Liver (tissue), 9 donors: ENCODE data around the gene GDF10. TPM values are rescaled to one million over a fixed set of nuclear protein-coding genes. Genes with fewer than 3 reads are reported as not detected.

Source experiments
- DNase-seq: peaks from one replicate; pipeline ENCODE4 v3.0.0-alpha.2; 2017; ENCODE audit warnings: low spot score
- H3K27ac ChIP-seq, 2 donors: one replicate each; pipeline ENCODE4 v1.7.0; 2013; ENCODE audit warnings: inconsistent platforms in 2 of 2, low read length in 2 of 2, control low read depth in 1 of 2, low read depth in 1 of 2, mild to moderate bottlenecking in 1 of 2
- H3K27me3 ChIP-seq, 4 donors: one replicate each; pipeline versions ENCODE4 v1.6.1 to v1.7.0; 2013; ENCODE audit warnings: low read length in 3 of 4, inconsistent platforms in 1 of 4, mild to moderate bottlenecking in 1 of 4, moderate library complexity in 1 of 4; ENCODE audit not compliant: control insufficient read depth in 4 of 4, insufficient read depth in 4 of 4
- H3K36me3 ChIP-seq, 4 donors: one replicate each; pipeline versions ENCODE4 v1.6.1 to v1.7.0; 2013; ENCODE audit warnings: low read length in 3 of 4, mild to moderate bottlenecking in 3 of 4, low read depth in 1 of 4, moderate library complexity in 1 of 4; ENCODE audit not compliant: control insufficient read depth in 4 of 4, insufficient read depth in 3 of 4
- H3K4me1 ChIP-seq, 4 donors: one replicate each; pipeline versions ENCODE4 v1.6.1 to v1.7.0; 2013; ENCODE audit warnings: low read length in 3 of 4, mild to moderate bottlenecking in 3 of 4, moderate library complexity in 1 of 4; ENCODE audit not compliant: control insufficient read depth in 4 of 4, insufficient read depth in 4 of 4
- H3K4me3 ChIP-seq, 3 donors: one replicate each; pipeline versions ENCODE4 v1.6.1 to v1.7.0; 2013; ENCODE audit warnings: low read length in 3 of 3, control low read depth in 1 of 3, low read depth in 1 of 3, mild to moderate bottlenecking in 1 of 3
- H3K9ac ChIP-seq, 2 donors: one replicate each; pipeline ENCODE4 v1.7.0; 2013; ENCODE audit warnings: low read length in 2 of 2, mild to moderate bottlenecking in 2 of 2, moderate library complexity in 2 of 2, control low read depth in 1 of 2, low read depth in 1 of 2
- H3K9me3 ChIP-seq, 4 donors: one replicate each; pipeline versions ENCODE4 v1.6.1 to v1.7.0; 2013; ENCODE audit warnings: low read length in 3 of 4; ENCODE audit not compliant: control insufficient read depth in 4 of 4
- CTCF ChIP-seq: fragments of 150-350 bp; IDR thresholded peaks from 2 replicates; pipeline ENCODE4 v1.5.1; 2017; ENCODE audit warnings: improper control_type of control experiment, low read depth, low read length; ENCODE audit not compliant: missing input control
- FOXA1 ChIP-seq: IDR thresholded peaks from 2 replicates; pipeline ENCODE4 v1.6.1; 2016; ENCODE audit warnings: antibody characterized with exemption
- HNF4G ChIP-seq: IDR thresholded peaks from 2 replicates; pipeline ENCODE4 v1.6.1; 2016; ENCODE audit warnings: antibody characterized with exemption
- MAX ChIP-seq: IDR thresholded peaks from 2 replicates; pipeline ENCODE4 v1.6.1; 2016; ENCODE audit warnings: antibody characterized with exemption
- NR2F2 ChIP-seq: IDR thresholded peaks from 2 replicates; pipeline ENCODE4 v1.6.1; 2016; ENCODE audit warnings: antibody characterized with exemption
- REST ChIP-seq: IDR thresholded peaks from 2 replicates; pipeline ENCODE4 v1.6.1; 2016; ENCODE audit warnings: antibody characterized with exemption, mild to moderate bottlenecking
- ZBTB33 ChIP-seq: IDR thresholded peaks from 2 replicates; pipeline ENCODE4 v1.6.1; 2016; ENCODE audit warnings: antibody characterized with exemption
- WGBS: extraction: QIAGEN DNeasy Blood & Tissue Kit; methylation state at CpG from one replicate; pipeline ENCODE4 v1.1.7; 2013; 5-methylcytosine and 5-hydroxymethylcytosine counted together
- polyA plus RNA-seq, 2 donors: library from polyadenylated mRNA; stranded (reverse) in 1 of 2; unstranded in 1 of 2; fragments of 200-250 nt in 1 of 2; fragments of >200 nt in 1 of 2; fragmentation: Nextera tagmentation in 1 of 2; extraction: Ambion mirVana in 1 of 2; gene quantifications; one replicate each; pipeline versions ENCODE4 v1.2.1 to v1.2.3, GENCODE V29; 2013 to 2015
- total RNA-seq, 2 donors: library from RNA; depleted of rRNA; stranded (reverse); fragments of >200 nt; gene quantifications; one replicate each; pipeline ENCODE4 v1.2.3, GENCODE V29; 2014
- donor health status: healthy.
- donor health status: healthy.
- donor health status: healthy.
- donor health status: healthy.
- donor health status: healthy.

The GDF10 gene
- total and polyA plus RNA-seq, 4 donors, result under 0.01 to 0.28 (median 0.11) TPM

- no peaks in the 10 kb centered on the region for H3K36me3 ChIP-seq
- H3K9ac ChIP-seq, result no peak overlapping the region
- peaks cover 0 to 3% (median 0%) of the 10 kb centered on the region in 4 donors for H3K27me3 ChIP-seq
- H3K27ac ChIP-seq, result no peak overlapping the region
- H3K9me3 ChIP-seq, result peaks cover 0 to 11% (median 0%) of the 10 kb centered on the region in 4 donors
- DNase-seq, result no peak
- no peak overlapping the region for H3K4me3 ChIP-seq
- H3K4me1 ChIP-seq, result no peaks in the 10 kb centered on the region
- 71% methylated on average over 5 of the region's 5 CpGs for WGBS
- TF ChIP-seq REST, result no peak
- TF ChIP-seq FOXA1, result no peak
- no peak for TF ChIP-seq MAX
- no peak for TF ChIP-seq HNF4G
- TF ChIP-seq NR2F2, result no peak
These were observed 37.1 kb upstream of the GDF10 start for GRCh38 chr10:47262606-47263533.

GRCh38 chr10:47264797-47265281 is 35.2 kb upstream of the GDF10 start:
- WGBS, result 82% methylated on average over 7 of the region's 7 CpGs
- Histone ChIP-seq H3K9ac (no peak overlapping the region), H3K4me3 (no peak overlapping the region), H3K27ac (no peak overlapping the region), H3K27me3 (peaks cover 0 to 3% (median 0%) of the 10 kb centered on the region in 4 donors), H3K9me3 (peaks cover 0 to 11% (median 0%) of the 10 kb centered on the region in 4 donors), H3K4me1 (no peaks in the 10 kb centered on the region), H3K36me3 (no peaks in the 10 kb centered on the region)
- DNase-seq, result no peak
- TF ChIP-seq CTCF, result no peak
- no peak for TF ChIP-seq ZBTB33
- TF ChIP-seq REST, result no peak
- TF ChIP-seq FOXA1, result no peak
